Renal cortical epithelial cell (primary cell): ENCODE measurements around the gene BICRA. TPM values are rescaled to one million over a fixed set of nuclear protein-coding genes. Genes with fewer than 3 reads are reported as not detected.
A peak's percentile ranks its signal among the peaks of the same experiment; 100 is the strongest.
"Not testable (repeated sequence)": the region's sequence is repeated elsewhere in the genome, so short reads cannot be mapped to it uniquely, and the experiment has no call there.

Source experiments
- DNase-seq: peaks from one replicate; pipeline ENCODE4 v3.0.0-alpha.2; 2011; ENCODE audit warnings: low read depth
- total RNA-seq: library from RNA; depleted of rRNA; stranded (reverse); fragments of >200 nt; gene quantifications from 2 replicates; pipeline ENCODE4 v1.2.3, GENCODE V29; 2014

The BICRA gene
- total RNA-seq, result 7.1 and 18.8 TPM in 2 replicates

- DNase-seq, result peak; percentile 52
Observed at GRCh38 chr19:47608969-47609905, at the start of gene BICRA. BICRA (plus strand) TSS chr19:47609134; CDS start chr19:47673575, 64,441 bp downstream.

- no peak for DNase-seq
Observed at GRCh38 chr19:47560999-47561398, 47.9 kb upstream of the BICRA start.

- peak; percentile 56 for DNase-seq
Observed at GRCh38 chr19:47561440-47562057, 47.4 kb upstream of the BICRA start.

DNA sequence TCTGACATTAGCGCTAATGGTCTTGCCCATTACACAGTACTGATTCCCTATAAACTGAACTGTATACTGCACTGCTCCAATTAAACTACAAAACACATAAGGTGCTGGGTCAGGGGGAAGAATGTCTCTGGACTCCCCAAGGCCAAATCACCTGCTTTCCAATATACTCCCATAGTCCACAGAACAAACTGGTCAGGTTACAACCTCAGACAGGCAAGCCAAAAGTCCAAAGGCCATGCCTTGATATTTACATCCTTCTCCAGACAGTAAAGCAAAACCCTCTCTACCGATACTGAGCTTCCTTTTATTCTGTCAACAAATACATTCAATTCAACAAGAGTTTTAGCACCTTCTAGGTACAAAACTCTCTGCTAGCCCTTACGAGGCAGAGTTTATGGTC is 44.9 kb upstream of the BICRA start:
- DNase-seq, result no peak

- no peak for DNase-seq
Observed at GRCh38 chr19:47569331-47569730, 39.6 kb upstream of the BICRA start.

- DNase-seq, result no peak
Observed at GRCh38 chr19:47572635-47573034, 36.3 kb upstream of the BICRA start.

DNA sequence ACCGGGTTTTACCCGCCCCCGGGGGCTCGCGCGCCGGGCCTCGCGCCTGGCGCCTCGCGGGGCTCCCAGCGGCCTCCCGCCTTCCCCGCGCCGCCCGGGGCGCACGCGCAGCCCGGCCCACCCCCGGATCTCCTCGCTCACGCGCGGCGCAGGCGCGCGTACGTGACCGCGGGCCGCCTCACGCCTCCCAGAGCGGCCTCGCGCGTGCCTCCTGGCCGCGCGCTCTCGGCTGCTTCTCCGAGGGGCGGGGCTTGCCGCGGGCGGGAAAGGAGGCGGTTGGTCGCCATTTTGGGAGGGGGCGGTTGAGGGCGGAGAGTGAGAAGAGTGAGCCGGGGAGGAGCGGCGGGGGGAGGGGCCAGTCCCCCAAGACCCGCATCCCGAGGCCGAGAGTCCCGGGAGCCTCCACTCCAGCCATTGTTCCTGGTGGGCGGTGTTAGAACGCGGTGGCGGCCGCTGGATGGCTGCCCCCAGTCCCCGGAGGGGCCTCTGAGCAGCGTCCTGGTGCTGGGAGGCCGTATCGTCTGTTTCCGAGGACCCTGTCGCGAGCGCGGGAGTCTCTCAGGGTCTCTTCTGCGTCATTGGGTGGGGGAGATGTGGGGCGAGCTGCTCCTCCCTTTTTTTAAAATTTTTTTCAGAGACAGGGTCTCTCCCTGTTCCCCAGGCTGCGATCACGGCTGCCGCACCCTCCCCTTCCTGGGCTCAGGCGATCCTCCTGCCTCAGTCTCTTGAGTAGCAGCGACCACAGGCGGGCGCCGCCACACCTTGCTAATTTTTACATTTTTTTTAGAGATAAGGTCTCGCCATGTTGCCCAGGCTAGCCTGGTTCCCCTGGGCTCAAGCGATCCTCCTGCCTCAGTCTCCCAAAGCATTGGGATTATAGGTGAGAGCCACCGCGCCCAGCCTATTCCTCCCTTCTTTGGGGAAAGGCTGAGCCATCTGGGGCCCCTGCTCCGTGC is 35.6 kb upstream of the BICRA start, which contains the start of gene ZNF541:
ZNF541 (minus strand) TSS at position 78 of the 956 bp plus-strand sequence. CDS start 17,292 bp downstream, outside the sequence.
- no peak for DNase-seq

- DNase-seq, result no peak
Observed at GRCh38 chr19:47580397-47580796, 28.5 kb upstream of the BICRA start.

DNA sequence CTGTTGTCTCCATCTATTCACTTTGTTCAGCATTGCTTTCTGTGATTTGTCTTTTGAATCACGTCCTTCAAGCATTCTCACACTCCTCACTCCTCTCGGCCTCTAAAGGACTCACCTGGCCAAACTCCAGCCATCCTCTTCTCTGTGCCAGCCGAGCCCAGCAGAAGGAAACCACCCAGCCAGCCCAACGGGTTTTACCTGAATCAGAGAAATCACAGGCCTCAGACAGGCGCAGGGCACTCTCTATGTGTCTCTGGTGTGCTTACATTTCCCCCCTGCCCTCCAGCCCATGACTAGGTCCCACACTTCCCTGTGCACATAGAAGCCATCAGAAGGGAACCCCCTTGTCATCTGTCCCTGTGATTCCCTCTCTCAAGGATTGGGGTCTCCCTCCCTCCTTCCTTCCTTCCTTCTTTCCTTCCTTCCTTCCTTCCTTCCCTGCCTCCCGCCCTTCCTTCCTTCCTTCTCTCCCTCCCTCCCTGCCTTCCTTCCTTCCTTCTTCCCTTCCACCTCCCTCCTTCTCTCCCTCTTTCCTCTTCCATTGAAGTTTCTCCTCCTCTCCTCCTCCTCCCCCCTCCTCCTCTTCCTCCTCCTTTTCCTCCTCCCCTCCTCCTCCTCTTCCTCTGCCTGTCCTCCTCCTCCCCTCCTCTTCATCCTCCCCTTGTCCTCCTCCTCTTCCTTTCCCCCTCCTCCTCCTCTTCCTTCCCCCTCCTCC is 27.2 kb upstream of the BICRA start:
- no peak for DNase-seq

- no peak for DNase-seq
Observed at GRCh38 chr19:47582320-47582909, 26.5 kb upstream of the BICRA start.

GRCh38 chr19:47583161-47583560 is 25.8 kb upstream of the BICRA start:
- not testable (repeated sequence) for DNase-seq

- no peak for DNase-seq
Observed at GRCh38 chr19:47587295-47587694, 21.6 kb upstream of the BICRA start.

- no peak for DNase-seq
Observed at GRCh38 chr19:47589824-47590223, 19.1 kb upstream of the BICRA start.

DNA sequence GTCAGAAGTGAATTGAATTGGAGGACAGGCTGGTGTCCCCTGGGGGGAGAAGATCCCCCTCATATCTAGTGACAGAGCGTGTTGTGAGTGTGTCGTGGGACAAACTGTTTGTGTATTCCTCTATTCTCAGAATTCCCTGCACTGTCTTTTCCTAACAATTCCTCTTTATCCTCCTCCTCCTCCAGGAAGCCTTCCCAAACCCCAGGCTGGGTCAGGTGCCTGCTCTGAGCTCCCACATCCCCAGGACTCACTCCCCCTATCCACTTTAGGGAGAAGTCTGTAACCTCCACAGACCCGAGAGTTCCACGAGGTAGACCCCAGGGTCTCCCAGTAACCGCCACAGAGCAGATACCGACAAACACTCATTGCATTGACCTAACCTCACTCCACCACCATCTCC is 15.1 kb upstream of the BICRA start:
- no peak for DNase-seq

DNA sequence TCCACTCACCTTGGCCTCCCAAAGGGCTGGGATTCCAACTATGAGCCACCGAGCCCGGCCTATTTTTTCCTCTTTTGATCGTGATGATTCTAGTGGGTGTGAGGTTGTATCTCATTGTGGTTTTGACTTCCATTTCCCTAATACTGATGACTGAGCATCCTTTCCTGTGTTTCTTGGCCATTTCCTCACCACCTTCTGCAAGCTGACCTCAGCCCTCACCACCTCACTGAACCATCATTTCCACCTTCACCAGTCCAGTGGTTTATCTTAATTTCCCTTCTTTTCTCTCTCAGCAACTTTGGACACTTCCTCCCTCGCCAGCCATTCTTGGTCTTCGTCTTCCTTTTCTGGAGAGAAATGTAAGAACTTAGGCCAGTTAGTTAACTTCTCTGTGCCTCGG is 13.0 kb upstream of the BICRA start:
- DNase-seq, result no peak

- peak; percentile 97 for DNase-seq
Observed at GRCh38 chr19:47598407-47599349, 10.3 kb upstream of the BICRA start.

GRCh38 chr19:47599671-47600245 is 9.2 kb upstream of the BICRA start:
- not testable (repeated sequence) for DNase-seq

GRCh38 chr19:47600246-47601179 is 8.4 kb upstream of the BICRA start:
- DNase-seq, result peak; percentile 95
